ENCODE results near the gene MVK.

DNA sequence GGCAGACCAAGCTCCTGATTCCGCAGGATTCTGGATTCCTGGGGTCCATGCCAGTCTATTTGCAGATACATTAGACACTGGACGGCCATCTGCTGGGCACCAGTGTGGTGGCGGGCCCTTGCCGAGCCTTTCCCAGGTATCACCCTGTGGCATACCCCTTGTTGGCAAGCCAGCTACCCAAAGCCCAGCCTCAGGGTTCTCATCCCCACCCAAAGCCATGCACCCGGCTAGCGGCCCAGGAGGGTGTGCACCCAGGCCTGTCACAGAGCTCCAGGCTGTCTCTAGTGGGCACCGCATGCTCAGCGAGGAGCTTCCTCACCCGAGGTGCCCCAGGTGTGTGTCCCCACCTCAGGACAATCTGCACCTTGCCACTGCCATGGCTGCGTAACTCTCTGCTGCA is 14.0 kb upstream of the MVK start:
- TF ChIP-seq, protein P1, sequence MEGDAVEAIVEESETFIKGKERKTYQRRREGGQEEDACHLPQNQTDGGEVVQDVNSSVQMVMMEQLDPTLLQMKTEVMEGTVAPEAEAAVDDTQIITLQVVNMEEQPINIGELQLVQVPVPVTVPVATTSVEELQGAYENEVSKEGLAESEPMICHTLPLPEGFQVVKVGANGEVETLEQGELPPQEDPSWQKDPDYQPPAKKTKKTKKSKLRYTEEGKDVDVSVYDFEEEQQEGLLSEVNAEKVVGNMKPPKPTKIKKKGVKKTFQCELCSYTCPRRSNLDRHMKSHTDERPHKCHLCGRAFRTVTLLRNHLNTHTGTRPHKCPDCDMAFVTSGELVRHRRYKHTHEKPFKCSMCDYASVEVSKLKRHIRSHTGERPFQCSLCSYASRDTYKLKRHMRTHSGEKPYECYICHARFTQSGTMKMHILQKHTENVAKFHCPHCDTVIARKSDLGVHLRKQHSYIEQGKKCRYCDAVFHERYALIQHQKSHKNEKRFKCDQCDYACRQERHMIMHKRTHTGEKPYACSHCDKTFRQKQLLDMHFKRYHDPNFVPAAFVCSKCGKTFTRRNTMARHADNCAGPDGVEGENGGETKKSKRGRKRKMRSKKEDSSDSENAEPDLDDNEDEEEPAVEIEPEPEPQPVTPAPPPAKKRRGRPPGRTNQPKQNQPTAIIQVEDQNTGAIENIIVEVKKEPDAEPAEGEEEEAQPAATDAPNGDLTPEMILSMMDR (IDR thresholded peaks at IDR 0.05): no peak
- no peak for TF ChIP-seq POLR2A (IDR thresholded peaks at IDR 0.05)
